Glutamatergic neuron (in vitro differentiated cells): ENCODE data around the gene TMEM51. TPM values are rescaled to one million over a fixed set of nuclear protein-coding genes. Genes with fewer than 3 reads are reported as not detected.

Experiments
- DNase-seq: peaks from one replicate; pipeline ENCODE4 v3.0.0; 2022
- H3K27ac Mint-ChIP-seq: one replicate; pipeline ENCODE4 v1.8.0; 2020; ENCODE audit warnings: mild to moderate bottlenecking, mixed read lengths, inconsistent platforms; ENCODE audit not compliant: unreplicated experiment
- H3K27me3 Mint-ChIP-seq: one replicate; pipeline ENCODE4 v1.8.0; 2020; ENCODE audit warnings: mild to moderate bottlenecking, moderate library complexity, mixed read lengths, inconsistent platforms; ENCODE audit not compliant: unreplicated experiment
- H3K36me3 Mint-ChIP-seq: one replicate; pipeline ENCODE4 v1.8.0; 2020; ENCODE audit warnings: mild to moderate bottlenecking, mixed read lengths, inconsistent platforms; ENCODE audit not compliant: unreplicated experiment
- H3K4me1 Mint-ChIP-seq: one replicate; pipeline ENCODE4 v1.8.0; 2020; ENCODE audit warnings: mild to moderate bottlenecking, low read depth, mixed read lengths, inconsistent platforms; ENCODE audit not compliant: unreplicated experiment
- H3K4me3 Mint-ChIP-seq: one replicate; pipeline ENCODE4 v1.8.0; 2020; ENCODE audit warnings: mild to moderate bottlenecking, mixed read lengths, inconsistent platforms; ENCODE audit not compliant: unreplicated experiment
- H3K9me3 Mint-ChIP-seq: one replicate; pipeline ENCODE4 v1.8.0; 2020; ENCODE audit warnings: mild to moderate bottlenecking, moderate library complexity, mixed read lengths, inconsistent platforms; ENCODE audit not compliant: unreplicated experiment
- total RNA-seq: library from RNA; stranded (reverse); fragmentation: NEBNext Ultra II Directional; extraction: Animal tissue kit (Norgen Biotek cat#: 25700); gene quantifications from one replicate; pipeline ENCODE4 v1.2.1, GENCODE V29; 2021; ENCODE audit not compliant: unreplicated experiment
- TF ChIP-seq, protein P1 (sequence below): fragments of 200-600 bp; sonication (generic); IDR thresholded peaks from one replicate; pipeline ENCODE4 v1.5.0; 2021; ENCODE audit not compliant: partially characterized antibody, unreplicated experiment

The TMEM51 gene
- total RNA-seq, 1 donor from 2014 or later: 3.2 TPM

DNA sequence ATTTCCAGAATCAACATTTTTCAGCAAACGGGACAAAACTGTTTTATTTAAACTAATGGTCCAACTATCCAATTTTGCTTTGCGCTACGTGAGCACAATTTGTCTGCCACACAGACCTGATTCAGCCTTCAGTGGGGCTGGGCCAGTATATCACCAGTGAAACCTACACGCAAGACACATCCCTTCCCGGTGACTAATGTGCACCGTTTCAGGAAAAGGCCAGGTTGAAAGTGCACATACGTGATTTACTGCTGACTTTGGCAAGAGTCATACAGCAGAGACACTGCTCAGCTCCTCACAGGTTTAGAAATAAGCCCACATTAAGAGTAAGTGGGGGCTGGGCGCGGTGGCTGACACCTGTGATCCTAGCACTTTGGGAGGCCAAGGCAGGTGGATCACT is 5.1 kb upstream of the TMEM51 start:
- peaks cover 10% of the 10 kb centered on the region for H3K4me1 Mint-ChIP-seq
- no peak overlapping the region for H3K4me3 Mint-ChIP-seq
- no peak for DNase-seq
- H3K9me3 Mint-ChIP-seq: peaks cover 6% of the 10 kb centered on the region
- TF ChIP-seq, protein P1, sequence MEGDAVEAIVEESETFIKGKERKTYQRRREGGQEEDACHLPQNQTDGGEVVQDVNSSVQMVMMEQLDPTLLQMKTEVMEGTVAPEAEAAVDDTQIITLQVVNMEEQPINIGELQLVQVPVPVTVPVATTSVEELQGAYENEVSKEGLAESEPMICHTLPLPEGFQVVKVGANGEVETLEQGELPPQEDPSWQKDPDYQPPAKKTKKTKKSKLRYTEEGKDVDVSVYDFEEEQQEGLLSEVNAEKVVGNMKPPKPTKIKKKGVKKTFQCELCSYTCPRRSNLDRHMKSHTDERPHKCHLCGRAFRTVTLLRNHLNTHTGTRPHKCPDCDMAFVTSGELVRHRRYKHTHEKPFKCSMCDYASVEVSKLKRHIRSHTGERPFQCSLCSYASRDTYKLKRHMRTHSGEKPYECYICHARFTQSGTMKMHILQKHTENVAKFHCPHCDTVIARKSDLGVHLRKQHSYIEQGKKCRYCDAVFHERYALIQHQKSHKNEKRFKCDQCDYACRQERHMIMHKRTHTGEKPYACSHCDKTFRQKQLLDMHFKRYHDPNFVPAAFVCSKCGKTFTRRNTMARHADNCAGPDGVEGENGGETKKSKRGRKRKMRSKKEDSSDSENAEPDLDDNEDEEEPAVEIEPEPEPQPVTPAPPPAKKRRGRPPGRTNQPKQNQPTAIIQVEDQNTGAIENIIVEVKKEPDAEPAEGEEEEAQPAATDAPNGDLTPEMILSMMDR: no peak
- no peaks in the 10 kb centered on the region for H3K36me3 Mint-ChIP-seq
- H3K27me3 Mint-ChIP-seq: peaks cover 5% of the 10 kb centered on the region
- no peak overlapping the region for H3K27ac Mint-ChIP-seq

DNA sequence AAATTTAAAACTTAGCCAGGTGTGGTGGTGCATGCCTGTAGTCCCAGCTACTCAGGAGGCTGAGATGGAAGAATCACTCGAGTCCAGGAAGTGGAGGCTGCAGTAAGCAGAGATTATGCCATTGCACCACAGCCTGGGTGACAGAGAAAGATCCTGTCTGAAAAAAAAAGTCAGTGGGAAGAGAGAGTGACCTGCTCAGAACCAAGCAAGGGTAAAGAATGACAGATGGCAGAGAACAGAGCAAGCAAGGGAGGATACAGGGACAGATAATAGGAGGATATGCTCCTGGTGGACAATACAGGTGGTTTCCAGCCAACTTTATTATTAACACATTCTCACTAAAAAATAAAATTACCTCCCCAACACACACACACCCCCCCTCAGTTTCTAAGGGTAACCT is 4.6 kb upstream of the TMEM51 start:
- no peak for DNase-seq
- TF ChIP-seq, protein P1: no peak
- Mint-ChIP-seq H3K27me3 (peaks cover 5% of the 10 kb centered on the region), H3K4me1 (peaks cover 10% of the 10 kb centered on the region), H3K4me3 (no peak overlapping the region), H3K9me3 (peaks cover 6% of the 10 kb centered on the region), H3K36me3 (no peaks in the 10 kb centered on the region), H3K27ac (no peak overlapping the region)

DNA sequence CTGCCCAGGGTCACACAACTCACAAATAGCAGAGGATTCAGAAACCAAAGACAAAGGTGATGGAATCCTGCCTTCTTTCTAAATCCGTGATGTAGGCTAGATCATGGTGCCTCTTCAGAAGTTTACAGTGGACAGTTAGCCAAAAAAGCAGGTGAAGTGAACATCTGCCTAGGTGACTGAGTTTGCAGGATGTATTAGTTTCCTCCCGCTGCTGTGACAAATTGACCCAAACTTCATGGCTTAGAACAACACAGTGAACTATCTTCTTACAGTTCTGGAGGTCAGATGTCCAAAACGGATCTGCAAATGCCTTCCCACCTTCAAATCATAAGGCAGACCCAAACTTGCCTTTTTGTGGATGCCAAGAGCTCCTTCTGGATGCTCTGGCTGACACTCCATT is 3.2 kb upstream of the TMEM51 start:
- H3K9me3 Mint-ChIP-seq: peaks cover 9% of the 10 kb centered on the region
- no peaks in the 10 kb centered on the region for H3K36me3 Mint-ChIP-seq
- DNase-seq: no peak
- no peak overlapping the region for H3K4me3 Mint-ChIP-seq
- H3K4me1 Mint-ChIP-seq: peaks cover 15% of the 10 kb centered on the region
- H3K27me3 Mint-ChIP-seq: peaks cover 10% of the 10 kb centered on the region
- no peak overlapping the region for H3K27ac Mint-ChIP-seq
- TF ChIP-seq, protein P1: no peak

DNA sequence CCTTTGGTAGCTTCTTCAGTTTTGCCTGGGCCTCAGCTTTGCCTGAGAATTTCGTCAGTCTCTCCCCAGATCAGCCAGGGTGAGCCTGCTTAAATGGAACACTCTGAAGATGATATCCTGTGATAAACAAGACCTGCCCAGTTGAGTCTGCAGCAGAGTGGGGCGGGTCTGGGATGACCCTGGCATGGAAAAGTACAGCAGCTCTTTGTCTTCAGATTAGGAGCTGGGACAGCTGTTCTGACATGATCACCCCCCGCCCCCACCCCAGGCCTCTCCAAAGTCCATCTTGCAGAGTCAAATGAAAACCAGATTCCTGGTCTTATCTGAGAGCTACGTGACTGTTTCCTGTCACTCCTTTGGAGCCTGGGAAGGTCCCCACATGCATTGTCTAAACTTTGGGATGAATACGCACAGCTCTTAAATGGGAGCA is 2.2 kb upstream of the TMEM51 start:
- H3K4me3 Mint-ChIP-seq: no peak overlapping the region

DNA sequence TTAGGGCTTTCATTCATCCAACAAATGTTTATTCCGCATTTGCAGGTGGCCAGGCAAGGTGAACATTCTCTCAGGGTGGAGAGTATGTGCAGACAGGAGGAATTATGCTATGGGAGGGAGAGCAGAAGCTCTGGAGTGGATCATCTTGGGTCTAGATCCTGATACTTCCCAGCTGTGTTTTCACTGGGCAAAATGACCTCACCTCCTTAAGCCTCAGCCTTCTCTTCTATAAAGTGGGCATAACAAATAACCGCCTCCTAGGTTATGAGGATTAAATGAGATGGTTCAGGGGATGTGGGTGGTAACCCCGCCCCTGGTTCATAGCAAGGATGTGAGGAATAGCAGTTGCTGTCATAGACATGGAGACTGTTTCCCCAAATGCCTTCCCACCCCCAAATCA is 1.7 kb upstream of the TMEM51 start:
- H3K9me3 Mint-ChIP-seq: peaks cover 11% of the 10 kb centered on the region
- H3K27me3 Mint-ChIP-seq: peaks cover 16% of the 10 kb centered on the region
- TF ChIP-seq, protein P1: no peak
- peaks cover 19% of the 10 kb centered on the region for H3K4me1 Mint-ChIP-seq
- DNase-seq: no peak
- H3K4me3 Mint-ChIP-seq: peak overlapping the region; percentile 91
- no peaks in the 10 kb centered on the region for H3K36me3 Mint-ChIP-seq
- no peak overlapping the region for H3K27ac Mint-ChIP-seq

More for the DNA sequence above, 2.2 kb upstream of the TMEM51 start:
- no peaks in the 10 kb centered on the region for H3K36me3 Mint-ChIP-seq
- peaks cover 19% of the 10 kb centered on the region for H3K4me1 Mint-ChIP-seq
- no peak for DNase-seq
- H3K9me3 Mint-ChIP-seq: peaks cover 11% of the 10 kb centered on the region
- H3K27ac Mint-ChIP-seq: no peak overlapping the region
- peaks cover 16% of the 10 kb centered on the region for H3K27me3 Mint-ChIP-seq
- TF ChIP-seq, protein P1: no peak
